H1 (cell line): ENCODE results near the gene BBS9. TPM values are rescaled to one million over a fixed set of nuclear protein-coding genes. Genes with fewer than 3 reads are reported as not detected.

Experiments used
- CTCF ChIA-PET: fragments of 300-600 bp; sonication (Branson Sonifier 250); formaldehyde crosslinking; loops from one replicate; lab custom pipeline; 2021; ENCODE audit not compliant: partially characterized antibody; lab: Charles Lee
- POLR2A ChIA-PET: fragments of 300-600 bp; sonication (Branson Sonifier 250); formaldehyde crosslinking; loops from one replicate; lab custom pipeline; 2021; ENCODE audit warnings: inconsistent platforms; ENCODE audit not compliant: partially characterized antibody; lab: Charles Lee
- DNase-seq, 2 experiments: peaks; one replicate each; pipeline versions ENCODE4 v3.0.0 to v3.0.0-alpha.2; 2010 to 2022; ENCODE audit warnings: low spot score in 2 of 2, low read depth in 1 of 2, mixed read lengths in 1 of 2
- FAIRE-seq: peaks from 2 replicates; lab custom pipeline; 2011; peaks lifted over from hg19 to GRCh38; lab: Jason Lieb, UNC
- H2AFZ ChIP-seq: 2 replicates; pipeline ENCODE4 v1.8.1; 2012; ENCODE audit warnings: low read length, inconsistent platforms
- H2AK5ac ChIP-seq: 2 replicates; pipeline ENCODE4 v1.6.1; 2013; ENCODE audit warnings: low read depth, low read length
- H2BK120ac ChIP-seq: replicated peaks from 2 replicates; pipeline ENCODE3; 2013; ENCODE audit warnings: low read depth, low read length, inconsistent platforms
- H2BK12ac ChIP-seq: 2 replicates; pipeline ENCODE4 v1.6.1; 2013; ENCODE audit warnings: low read depth, low read length
- H2BK15ac ChIP-seq: 2 replicates; pipeline ENCODE4 v1.6.1; 2013; ENCODE audit warnings: low read length
- H2BK20ac ChIP-seq: 2 replicates; pipeline ENCODE4 v1.6.1; 2013; ENCODE audit warnings: low read length
- H2BK5ac ChIP-seq: 2 replicates; pipeline ENCODE4 v1.6.1; 2013; ENCODE audit warnings: low read depth, low read length
- H3K14ac ChIP-seq: 2 replicates; pipeline ENCODE4 v1.6.1; 2013; ENCODE audit warnings: inconsistent platforms; ENCODE audit not compliant: insufficient read length
- H3K18ac ChIP-seq: 2 replicates; pipeline ENCODE4 v1.6.1; 2013; ENCODE audit warnings: low read length; ENCODE audit errors: extremely low read depth
- H3K23ac ChIP-seq: 2 replicates; pipeline ENCODE4 v1.6.1; 2013; ENCODE audit warnings: inconsistent platforms; ENCODE audit not compliant: insufficient read length
- H3K23me2 ChIP-seq: 2 replicates; pipeline ENCODE4 v1.6.1; 2013; ENCODE audit warnings: low read depth, low read length
- H3K27ac ChIP-seq: 2 replicates; pipeline ENCODE4 v1.6.1; 2011; ENCODE audit warnings: low read depth, low read length, inconsistent platforms
- H3K27me3 ChIP-seq, 4 experiments: replicated peaks in 1 of 4; 1 replicate in 1 of 4; 2 replicates in 3 of 4; pipeline versions ENCODE4 v1.6.1 to v1.8.1; 2011 to 2013; ENCODE audit warnings: low read length in 3 of 4, mild to moderate bottlenecking in 3 of 4, inconsistent platforms in 2 of 4, mixed read lengths in 2 of 4, moderate library complexity in 1 of 4; ENCODE audit not compliant: control insufficient read depth in 3 of 4, insufficient read depth in 3 of 4; ENCODE audit errors: extremely low read depth in 1 of 4
- H3K36me3 ChIP-seq, 4 experiments: 2 replicates each; pipeline versions ENCODE4 v1.6.1 to v1.8.1; 2011 to 2013; ENCODE audit warnings: mild to moderate bottlenecking in 4 of 4, low read length in 3 of 4, moderate library complexity in 2 of 4, control low read depth in 1 of 4, inconsistent platforms in 1 of 4; ENCODE audit not compliant: insufficient read depth in 4 of 4, control insufficient read depth in 2 of 4
- H3K4ac ChIP-seq: replicated peaks from 2 replicates; pipeline ENCODE3; 2013; ENCODE audit warnings: low read length, low read depth, mixed read lengths, inconsistent platforms; ENCODE audit not compliant: insufficient read length
- H3K4me1 ChIP-seq, 4 experiments: replicated peaks in 1 of 4; 1 replicate in 1 of 4; 2 replicates in 3 of 4; pipeline versions ENCODE4 v1.6.1 to v1.8.1; 2011 to 2013; ENCODE audit warnings: low read length in 3 of 4, inconsistent platforms in 2 of 4, mixed read lengths in 1 of 4; ENCODE audit not compliant: insufficient read depth in 4 of 4, control insufficient read depth in 3 of 4
- H3K4me2 ChIP-seq, 2 experiments: 2 replicates each; pipeline versions ENCODE4 v1.6.1 to v1.8.1; 2011 to 2013; ENCODE audit warnings: low read depth in 2 of 2, low read length in 2 of 2, control low read depth in 1 of 2, inconsistent platforms in 1 of 2, mild to moderate bottlenecking in 1 of 2; ENCODE audit not compliant: insufficient read depth in 1 of 2
- H3K4me3 ChIP-seq, 4 experiments: fragments of 200-600, 300-600 bp in 1 of 4; sonication (generic), shearing (Covaris generic), sonication (Bioruptor Twin) in 1 of 4; 2 replicates each; pipeline versions ENCODE4 v1.5.1 to v1.8.1; 2011 to 2016; ENCODE audit warnings: low read length in 4 of 4, low read depth in 3 of 4, control low read depth in 2 of 4, inconsistent platforms in 2 of 4, mild to moderate bottlenecking in 2 of 4, mixed read lengths in 1 of 4, moderate library complexity in 1 of 4; ENCODE audit not compliant: insufficient read depth in 2 of 4; ENCODE audit errors: extremely low read depth in 1 of 4
- H3K56ac ChIP-seq: replicated peaks from 2 replicates; pipeline ENCODE3; 2013; ENCODE audit warnings: low read depth, mild to moderate bottlenecking, mixed read lengths, low read length, inconsistent platforms; ENCODE audit not compliant: insufficient read length
- H3K79me1 ChIP-seq: 2 replicates; pipeline ENCODE4 v1.6.1; 2013; ENCODE audit warnings: low read depth, low read length, control low read depth
- H3K79me2 ChIP-seq, 2 experiments: 2 replicates each; pipeline versions ENCODE4 v1.6.1 to v1.8.1; 2012 to 2013; ENCODE audit warnings: low read length in 2 of 2, mild to moderate bottlenecking in 2 of 2, inconsistent platforms in 1 of 2; ENCODE audit not compliant: insufficient read depth in 2 of 2, control insufficient read depth in 1 of 2
- H3K9ac ChIP-seq, 4 experiments: replicated peaks in 1 of 4; 1 replicate in 1 of 4; 2 replicates in 3 of 4; pipeline versions ENCODE4 v1.6.1 to v1.8.1; 2011 to 2013; ENCODE audit warnings: low read depth in 3 of 4, low read length in 3 of 4, control low read depth in 2 of 4, mild to moderate bottlenecking in 2 of 4, moderate library complexity in 2 of 4, inconsistent platforms in 1 of 4; ENCODE audit errors: extremely low read depth in 1 of 4
- H3K9me3 ChIP-seq, 2 experiments: 2 replicates each; pipeline versions ENCODE4 v1.6.1 to v1.8.1; 2012 to 2013; ENCODE audit warnings: mild to moderate bottlenecking in 2 of 2, moderate library complexity in 2 of 2, control low read depth in 1 of 2, inconsistent platforms in 1 of 2, low read depth in 1 of 2, low read length in 1 of 2, mixed read lengths in 1 of 2; ENCODE audit not compliant: insufficient read depth in 2 of 2
- H4K20me1 ChIP-seq, 2 experiments: replicated peaks in 1 of 2; 2 replicates each; pipeline versions ENCODE3 to v1.8.1; 2011 to 2013; ENCODE audit warnings: inconsistent platforms in 2 of 2, low read length in 2 of 2, mild to moderate bottlenecking in 1 of 2; ENCODE audit not compliant: insufficient read depth in 2 of 2, control insufficient read depth in 1 of 2
- H4K5ac ChIP-seq: 2 replicates; pipeline ENCODE4 v1.6.1; 2013; ENCODE audit warnings: low read length, low read depth, mixed read lengths, inconsistent platforms; ENCODE audit not compliant: insufficient read length
- H4K8ac ChIP-seq: 2 replicates; pipeline ENCODE4 v1.8.0; 2013; ENCODE audit warnings: mild to moderate bottlenecking, moderate library complexity, low read length, inconsistent platforms; ENCODE audit not compliant: insufficient read depth; ENCODE audit errors: extremely low read depth
- H4K91ac ChIP-seq: replicated peaks from 2 replicates; pipeline ENCODE3; 2013; ENCODE audit warnings: low read length, mixed read lengths, inconsistent platforms; ENCODE audit not compliant: insufficient read length
- ATF2 ChIP-seq: IDR thresholded peaks from 2 replicates; pipeline ENCODE4 v1.6.1; 2012; ENCODE audit warnings: low read length, inconsistent platforms
- BCL11A ChIP-seq, 2 experiments: IDR thresholded peaks; one replicate each; pipeline ENCODE4 v1.6.1; 2011; ENCODE audit warnings: low read depth in 2 of 2, low read length in 2 of 2, mild to moderate bottlenecking in 2 of 2
- BRCA1 ChIP-seq: IDR thresholded peaks from 2 replicates; pipeline ENCODE4 v1.6.1; 2012; ENCODE audit warnings: low read depth, low read length, improper control_type of control experiment
- CREB1 ChIP-seq: IDR thresholded peaks from 2 replicates; pipeline ENCODE4 v1.6.1; 2012; ENCODE audit warnings: inconsistent platforms
- EZH2 ChIP-seq: fragments of 200-600 bp; sonication (generic); IDR thresholded peaks from 2 replicates; pipeline ENCODE4 v1.7.1; 2012; ENCODE audit warnings: low read depth, mild to moderate bottlenecking, moderate library complexity, low read length, inconsistent platforms; ENCODE audit not compliant: severe bottlenecking
- GTF2F1 ChIP-seq: IDR thresholded peaks from 2 replicates; pipeline ENCODE4 v1.6.1; 2012; ENCODE audit warnings: low read depth, low read length, improper control_type of control experiment, borderline replicate concordance
- POU5F1 ChIP-seq: IDR thresholded peaks from 2 replicates; pipeline ENCODE4 v1.6.1; 2011; ENCODE audit warnings: low read depth, mild to moderate bottlenecking, low read length, moderate library complexity
- RBBP5 ChIP-seq: IDR thresholded peaks from 2 replicates; pipeline ENCODE4 v1.7.1; 2012; ENCODE audit warnings: low read depth, mild to moderate bottlenecking, inconsistent platforms, low read length, moderate library complexity, borderline replicate concordance
- RNF2 ChIP-seq: fragments of 200-900, 300-1000 bp; sonication (generic); IDR thresholded peaks from 2 replicates; pipeline ENCODE4 v1.7.1; 2016; ENCODE audit warnings: borderline replicate concordance, low read depth, mild to moderate bottlenecking, antibody characterized with exemption, low read length; ENCODE audit not compliant: poor library complexity, severe bottlenecking; ENCODE audit errors: missing control alignments
- WGBS, 2 experiments: shearing (Covaris generic) in 1 of 2; methylation state at CpG; one replicate each; pipeline versions ENCODE4 v1.1.6 to v1.1.7; 2013 to 2015; ENCODE audit warnings: low lambda C conversion rate in 2 of 2, mixed read lengths in 2 of 2, inconsistent platforms in 1 of 2, low coverage in 1 of 2, missing lambda C conversion rate in 1 of 2; ENCODE audit not compliant: insufficient replicate concordance in 2 of 2, insufficient coverage in 1 of 2, insufficient read length in 1 of 2; ENCODE audit errors: extremely low coverage in 1 of 2, missing lambda C conversion rate in 1 of 2; 5-methylcytosine and 5-hydroxymethylcytosine counted together
- polyA plus RNA-seq, 7 experiments: library from polyadenylated mRNA; depleted of rRNA in 3 of 7; stranded (reverse) in 5 of 7; unstranded in 2 of 7; fragments of >200 nt in 5 of 7; fragments of 200-250 nt in 2 of 7; gene quantifications; 1 replicate in 5 of 7; 2 replicates in 1 of 7; 4 replicates in 1 of 7; pipeline versions ENCODE4 v1.2.1 to v1.2.3, GENCODE V29; 2011 to 2013; ENCODE audit warnings: missing spikeins in 2 of 7, mixed read lengths in 2 of 7
- total RNA-seq: library from RNA; stranded (reverse); fragmentation: NEBNext Ultra II Directional; extraction: Animal tissue kit (Norgen Biotek cat#: 25700); gene quantifications from 2 replicates; pipeline ENCODE4 v1.2.1, GENCODE V29; 2021

Gene BBS9
- total and polyA plus RNA-seq, 2 of the 8 experiments (the other 6 are each of a cell fraction or from before 2014, with no cell fraction given): 22.3 to 37.0 TPM

GRCh38 chr7:33628894-33629293, 499.5 kb downstream of the BBS9 start:
- 0 out of 8 replicates have a peak, but pooled peaks cover 0 to 4% (median 0%) of the 10 kb centered on the region in 4 experiments for H3K36me3 ChIP-seq
- DNase-seq: no peak
- H3K56ac ChIP-seq: no peak overlapping the region
- H2BK15ac ChIP-seq: no peak overlapping the region
- no peak for FAIRE-seq
- no peak overlapping the region for H3K27ac ChIP-seq
- no peak overlapping the region for H2BK120ac ChIP-seq
- no peak overlapping the region for H2BK12ac ChIP-seq
- no peak overlapping the region for H3K4me3 ChIP-seq
- no peak overlapping the region for H3K4me2 ChIP-seq
- no peak overlapping the region for H4K8ac ChIP-seq
- H4K5ac ChIP-seq: no peak overlapping the region
- no peaks in the 10 kb centered on the region for H3K79me1 ChIP-seq
- no peak overlapping the region for H4K91ac ChIP-seq
- H3K9ac ChIP-seq: no peak overlapping the region
- H3K23me2 ChIP-seq: no peaks in the 10 kb centered on the region
- H3K27me3 ChIP-seq: no peaks in the 10 kb centered on the region
- 88% methylated on average over 2 of the region's 2 CpGs; no CpG with 5 or more reads in 1 of the 2 experiments for WGBS, 2 experiments
- no peak overlapping the region for H3K14ac ChIP-seq
- no peak overlapping the region for H3K4ac ChIP-seq
- H3K18ac ChIP-seq: no peak overlapping the region
- H4K20me1 ChIP-seq: no peaks in the 10 kb centered on the region
- ChIA-PET POLR2A (no interaction called here), CTCF (interaction anchor here (0.6 kb wide), 1 partner anchor 50 kb away, joined by 3 read pairs; no protein-coding TSS in a partner anchor)
- H3K79me2 ChIP-seq: no peaks in the 10 kb centered on the region
- no peak overlapping the region for H2BK5ac ChIP-seq
- H2AFZ ChIP-seq: no peak overlapping the region
- no peak overlapping the region for H2BK20ac ChIP-seq
- TF ChIP-seq BCL11A (IDR thresholded peaks at IDR 0.05; ENCODE audit: low read depth in 2 of 2, low read length in 2 of 2) (no peak), GTF2F1 (no peak), BRCA1 (no peak), RBBP5 (no peak), CREB1 (no peak), EZH2 (no peak), POU5F1 (no peak), ATF2 (no peak), RNF2 (no peak)
- peaks cover 3 to 4% of the 10 kb centered on the region in 2 experiments; a peak in 2 of 4 replicates for H3K9me3 ChIP-seq
- no peaks in the 10 kb centered on the region for H3K4me1 ChIP-seq
- H2AK5ac ChIP-seq: no peak overlapping the region
- no peak overlapping the region for H3K23ac ChIP-seq
